ENCODE results near the gene WDPCP. TPM values are rescaled to one million over a fixed set of nuclear protein-coding genes. Genes with fewer than 3 reads are reported as not detected.
"Not testable (repeated sequence)": the region's sequence is repeated elsewhere in the genome, so short reads cannot be mapped to it uniquely, and the experiment has no call there.

WDPCP gene
- total RNA-seq, 1 donor = 16.3 TPM

DNA sequence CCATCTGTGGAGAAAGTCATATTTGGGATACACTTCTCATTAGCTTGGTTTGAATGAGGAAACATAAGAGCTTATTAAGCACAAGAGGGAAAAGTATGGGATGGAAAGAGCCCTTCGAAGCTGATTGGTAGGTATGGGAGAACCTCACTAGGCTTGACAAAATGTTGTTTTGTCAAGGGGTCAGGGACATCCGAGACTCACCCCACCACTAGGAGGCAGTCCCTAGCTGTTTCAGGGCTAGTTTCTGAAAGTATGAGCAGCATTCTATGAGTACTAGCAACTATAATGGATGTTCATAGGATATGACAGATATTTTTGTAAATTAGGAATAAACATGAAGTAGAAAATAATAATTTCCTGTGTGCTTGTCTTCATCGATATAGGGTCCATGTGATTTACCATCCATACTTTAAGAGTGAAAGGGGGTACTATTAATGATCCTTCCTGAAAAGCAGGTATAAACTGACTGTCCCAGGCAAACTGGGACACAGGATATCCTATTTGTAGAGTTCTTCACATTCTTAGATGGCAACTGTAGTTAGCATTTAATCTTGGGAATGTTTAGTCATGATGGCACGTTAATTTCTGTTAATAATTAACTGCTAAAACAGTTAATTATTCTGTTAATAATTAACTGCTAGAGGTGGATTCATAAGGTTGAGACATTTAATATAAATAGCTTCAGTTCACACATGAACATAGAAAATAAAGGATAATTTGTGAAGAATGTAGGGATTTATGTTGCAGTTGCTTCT, 509.2 kb downstream of the WDPCP start:
- Histone ChIP-seq H3K36me3 (ENCODE audit: insufficient read depth, low read length) (no peaks in the 10 kb centered on the region), H3K27me3 (ENCODE audit: insufficient read depth, low read length) (peaks cover 4% of the 10 kb centered on the region)
- DNase-seq (ENCODE audit: insufficient read length, low spot score, missing footprints) = peak; percentile 25

GRCh38 chr2:63074399-63074798, 513.9 kb downstream of the WDPCP start:
- H3K4me3 ChIP-seq (ENCODE audit: insufficient read depth, low read length); DNase-seq (ENCODE audit: insufficient read length, low spot score, missing footprints); H3K9me3 ChIP-seq (ENCODE audit: low read depth, low read length); H3K79me2 ChIP-seq (ENCODE audit: insufficient read depth, low read length); H3K27ac ChIP-seq (ENCODE audit: low read depth, low read length); H3K36me3 ChIP-seq (ENCODE audit: insufficient read depth, low read length); H3K4me2 ChIP-seq (ENCODE audit: insufficient read depth, low read length); H3K4me1 ChIP-seq (ENCODE audit: insufficient read depth, low read length); H2AFZ ChIP-seq (ENCODE audit: low read length); H4K20me1 ChIP-seq (ENCODE audit: insufficient read depth, low read length): not testable (repeated sequence)
- peaks cover 15% of the 10 kb centered on the region for H3K27me3 ChIP-seq (ENCODE audit: insufficient read depth, low read length)

More for the DNA sequence above, 509.2 kb downstream of the WDPCP start:
- no peaks in the 10 kb centered on the region for H4K20me1 ChIP-seq (ENCODE audit: insufficient read depth, low read length)
- TF ChIP-seq CTCF (IDR thresholded peaks at IDR 0.05; ENCODE audit: extremely low read depth, low read depth, low read length) = peak; percentile 58
- H3K9me3 ChIP-seq (ENCODE audit: low read depth, low read length) = no peaks in the 10 kb centered on the region
- H3K4me1 ChIP-seq (ENCODE audit: insufficient read depth, low read length) = no peaks in the 10 kb centered on the region
- H3K4me3 ChIP-seq (ENCODE audit: insufficient read depth, low read length) = no peak overlapping the region
- no peak overlapping the region for H3K4me2 ChIP-seq (ENCODE audit: insufficient read depth, low read length)
- no peak overlapping the region for H3K27ac ChIP-seq (ENCODE audit: low read depth, low read length)
- no peak overlapping the region for H2AFZ ChIP-seq (ENCODE audit: low read length)
- no peaks in the 10 kb centered on the region for H3K79me2 ChIP-seq (ENCODE audit: insufficient read depth, low read length)

DNA sequence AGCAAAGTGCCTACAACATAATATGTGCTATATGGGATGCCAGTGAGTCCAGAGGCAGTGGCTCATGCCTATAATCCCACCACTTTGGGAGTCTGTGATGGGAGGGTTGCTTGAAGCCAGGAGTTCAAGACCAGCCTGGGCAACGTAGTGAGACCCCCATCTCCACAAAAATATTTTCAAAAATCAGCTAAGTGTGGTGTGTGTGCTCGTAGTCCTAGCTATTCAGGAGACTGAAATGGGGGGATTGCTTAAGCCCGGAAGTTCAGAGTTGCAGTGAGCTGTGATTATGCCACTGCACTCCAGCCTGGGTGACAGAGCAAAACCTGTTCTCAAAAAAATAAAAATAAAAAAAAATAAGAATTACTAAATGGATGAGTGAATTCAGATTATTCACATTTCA, 514.3 kb downstream of the WDPCP start:
- no peak for TF ChIP-seq CTCF (IDR thresholded peaks at IDR 0.05; ENCODE audit: extremely low read depth, low read depth, low read length)
- H3K36me3 ChIP-seq (ENCODE audit: insufficient read depth, low read length) = no peaks in the 10 kb centered on the region

DNA sequence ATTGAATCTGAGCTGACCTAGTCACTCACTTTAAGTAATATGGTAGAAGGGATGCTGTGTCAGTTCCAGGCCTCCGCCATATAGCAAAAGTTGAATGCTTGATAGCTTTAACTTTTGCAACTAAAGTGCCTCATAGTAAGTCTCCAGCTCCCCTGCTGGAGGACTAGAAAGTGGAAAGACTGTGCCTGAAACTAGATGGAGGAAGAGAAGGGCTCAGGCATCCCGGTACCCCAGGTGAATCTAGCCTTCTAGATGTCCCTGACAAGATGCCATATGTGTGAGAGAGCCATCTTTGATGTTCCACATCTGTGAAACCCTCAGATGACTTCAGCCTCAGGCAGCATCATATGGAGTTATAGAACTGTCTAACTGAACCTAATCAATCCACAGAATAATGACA, 516.6 kb downstream of the WDPCP start:
- no peaks in the 10 kb centered on the region for H3K79me2 ChIP-seq (ENCODE audit: insufficient read depth, low read length)
- H3K4me1 ChIP-seq (ENCODE audit: insufficient read depth, low read length) = no peaks in the 10 kb centered on the region
- peaks cover 38% of the 10 kb centered on the region for H3K27me3 ChIP-seq (ENCODE audit: insufficient read depth, low read length)
- H3K9me3 ChIP-seq (ENCODE audit: low read depth, low read length) = no peaks in the 10 kb centered on the region
- no peak overlapping the region for H3K4me2 ChIP-seq (ENCODE audit: insufficient read depth, low read length)
- no peak overlapping the region for H3K27ac ChIP-seq (ENCODE audit: low read depth, low read length)
- no peak overlapping the region for H3K4me3 ChIP-seq (ENCODE audit: insufficient read depth, low read length)
- TF ChIP-seq CTCF (IDR thresholded peaks at IDR 0.05; ENCODE audit: extremely low read depth, low read depth, low read length) = no peak
- no peak for DNase-seq (ENCODE audit: insufficient read length, low spot score, missing footprints)
- H2AFZ ChIP-seq (ENCODE audit: low read length) = no peak overlapping the region
- no peaks in the 10 kb centered on the region for H3K36me3 ChIP-seq (ENCODE audit: insufficient read depth, low read length)
- no peaks in the 10 kb centered on the region for H4K20me1 ChIP-seq (ENCODE audit: insufficient read depth, low read length)

More for the DNA sequence above, 514.3 kb downstream of the WDPCP start:
- Histone ChIP-seq H3K27me3 (ENCODE audit: insufficient read depth, low read length) (peaks cover 18% of the 10 kb centered on the region), H3K9me3 (ENCODE audit: low read depth, low read length) (no peaks in the 10 kb centered on the region), H3K4me1 (ENCODE audit: insufficient read depth, low read length) (no peaks in the 10 kb centered on the region), H3K27ac (ENCODE audit: low read depth, low read length) (no peak overlapping the region), H3K79me2 (ENCODE audit: insufficient read depth, low read length) (no peaks in the 10 kb centered on the region), H4K20me1 (ENCODE audit: insufficient read depth, low read length) (no peaks in the 10 kb centered on the region), H3K4me3 (ENCODE audit: insufficient read depth, low read length) (no peak overlapping the region), H2AFZ (ENCODE audit: low read length) (no peak overlapping the region), H3K4me2 (ENCODE audit: insufficient read depth, low read length) (no peak overlapping the region)
- DNase-seq (ENCODE audit: insufficient read length, low spot score, missing footprints) = no peak

Small RNA genes within 50 kb of the gene (small RNA-seq; reads per million reads assigned to genes)
- not detected for gene RF00017

Other genes starting within 250 kb of the WDPCP start
- 122 and 132 TPM in 2 replicates for gene MDH1, start 486 bp upstream of the WDPCP start, total RNA-seq